HG03565 (cell line): ENCODE measurements around the gene GGA3.

Experiments used
- ATAC-seq: cut with Tn5 transposase; IDR thresholded peaks from one replicate; pipeline ENCODE4 v1.9.1; 2021; ENCODE audit warnings: mild to moderate bottlenecking, moderate library complexity; ENCODE audit not compliant: unreplicated experiment

Gene GGA3

DNA sequence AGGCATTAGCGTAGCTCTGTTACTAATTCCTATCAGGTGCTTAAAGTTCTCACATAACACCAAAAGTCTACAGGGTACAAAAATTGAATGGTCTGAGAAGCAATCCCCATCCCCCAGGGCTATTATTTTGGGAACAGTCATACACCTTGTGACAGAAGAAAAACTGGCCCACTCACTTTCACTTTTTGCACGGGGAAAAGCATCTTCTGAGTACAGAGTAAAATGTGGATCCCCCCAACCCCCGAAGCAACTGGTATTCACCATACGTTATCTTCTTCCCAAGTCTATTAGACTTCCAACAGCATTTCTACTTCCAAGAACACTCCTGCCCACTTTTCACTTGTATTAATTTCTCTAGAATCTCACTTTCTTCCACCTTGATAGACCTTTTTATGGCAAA is 11.8 kb downstream of the GGA3 start:
- ATAC-seq = peak; percentile 18

DNA sequence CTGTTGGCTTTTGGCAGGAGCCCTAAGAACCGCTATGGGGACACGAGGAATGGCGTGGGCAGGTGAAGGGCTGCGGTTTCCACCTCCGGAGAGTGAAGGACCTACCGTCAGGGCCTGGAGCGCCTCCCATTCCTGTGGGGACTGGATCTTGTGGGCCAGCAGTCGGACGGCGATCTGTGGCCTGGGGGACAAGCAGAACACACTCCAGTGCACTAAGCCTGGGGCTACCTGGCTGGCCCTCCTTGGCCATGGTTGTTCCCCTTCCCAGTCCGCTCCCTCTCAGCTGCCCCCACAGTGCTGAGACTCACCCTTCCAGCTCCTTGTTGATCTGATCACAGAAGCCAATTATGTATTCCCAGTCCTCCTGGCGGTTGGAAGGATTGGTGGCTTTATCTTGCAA is 15.0 kb downstream of the GGA3 start:
- ATAC-seq = no peak

DNA sequence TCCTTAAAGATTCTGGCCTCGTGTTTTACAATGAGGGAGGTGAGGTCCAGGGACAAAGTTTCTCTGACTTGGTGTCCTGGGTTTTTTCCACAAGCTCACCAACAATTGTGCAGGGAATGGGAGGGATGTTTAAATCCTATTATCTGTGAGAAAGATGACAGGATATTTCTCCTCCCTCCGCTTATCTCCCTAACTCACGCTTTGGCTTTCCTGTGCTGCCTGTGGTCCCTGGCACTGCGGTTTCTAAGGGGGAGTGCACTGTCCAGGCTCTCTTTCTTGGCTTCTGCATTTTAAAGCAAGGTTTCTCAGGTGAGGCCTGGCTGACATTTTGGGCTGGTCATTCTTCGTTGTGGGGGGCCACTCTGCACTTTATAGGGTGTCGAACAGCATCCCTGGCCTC is 16.4 kb downstream of the GGA3 start:
- no peak for ATAC-seq

DNA sequence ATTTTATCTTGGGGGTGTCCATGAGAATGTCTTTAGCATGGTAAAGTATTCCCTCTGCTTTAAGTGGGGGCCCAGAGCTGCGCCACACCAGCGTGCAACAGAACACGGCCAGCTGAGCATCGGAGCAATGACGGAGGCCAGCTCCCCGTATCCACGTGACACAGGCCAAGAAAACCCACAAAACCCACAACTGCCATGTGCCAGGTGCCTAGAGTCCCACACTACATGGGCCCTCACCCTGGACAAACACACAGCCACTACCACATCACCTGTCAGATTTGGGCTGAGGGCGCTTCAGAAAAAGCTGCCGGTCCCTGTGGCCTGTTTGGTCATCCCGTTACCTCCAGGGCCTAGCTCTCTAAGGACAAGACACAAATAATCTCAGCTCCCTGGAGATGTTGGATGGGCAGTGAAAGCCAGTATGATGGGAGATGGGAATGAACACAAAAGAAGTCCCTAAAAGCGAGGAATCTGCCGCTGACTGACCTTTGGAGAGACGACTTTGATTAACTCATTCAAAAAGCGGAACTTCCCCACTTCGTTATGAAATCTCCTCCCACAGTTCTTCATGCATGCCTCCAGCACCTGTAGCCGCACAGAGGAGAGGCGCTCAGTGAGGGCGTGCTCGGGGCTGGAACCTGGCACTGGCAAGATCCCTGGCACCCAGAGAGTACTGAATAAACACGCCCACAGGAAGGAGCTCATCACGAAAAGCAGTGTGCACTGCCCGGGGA is 17.1 kb downstream of the GGA3 start:
- no peak for ATAC-seq

DNA sequence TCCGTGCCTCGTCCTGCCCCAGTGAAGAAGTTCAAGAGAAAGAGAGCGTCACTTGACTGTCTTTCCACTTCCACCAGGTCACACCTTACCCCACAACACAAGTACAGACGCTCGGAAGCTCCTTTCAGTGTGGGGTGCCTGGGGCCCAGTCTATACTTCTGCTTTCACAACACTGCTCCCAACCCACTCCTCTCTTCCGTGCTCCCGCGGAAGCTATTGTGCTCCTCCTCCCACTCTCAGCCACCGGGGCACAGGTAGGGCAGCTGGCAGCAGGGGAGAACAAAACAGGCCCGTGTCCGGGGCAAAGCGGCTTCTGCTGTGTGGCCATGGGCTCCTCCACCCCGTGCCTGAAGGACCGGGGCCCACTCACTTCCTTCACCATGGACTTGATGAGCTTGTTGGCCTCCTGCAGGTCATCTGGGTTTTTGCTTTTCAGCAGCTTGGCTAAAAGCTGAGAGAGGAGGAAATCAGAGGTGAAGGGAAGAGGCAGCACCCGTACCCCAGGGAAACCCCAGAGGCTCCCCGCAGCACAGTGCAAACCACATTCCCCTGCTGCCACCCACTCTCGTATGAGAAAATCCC is 18.9 kb downstream of the GGA3 start:
- no peak for ATAC-seq

DNA sequence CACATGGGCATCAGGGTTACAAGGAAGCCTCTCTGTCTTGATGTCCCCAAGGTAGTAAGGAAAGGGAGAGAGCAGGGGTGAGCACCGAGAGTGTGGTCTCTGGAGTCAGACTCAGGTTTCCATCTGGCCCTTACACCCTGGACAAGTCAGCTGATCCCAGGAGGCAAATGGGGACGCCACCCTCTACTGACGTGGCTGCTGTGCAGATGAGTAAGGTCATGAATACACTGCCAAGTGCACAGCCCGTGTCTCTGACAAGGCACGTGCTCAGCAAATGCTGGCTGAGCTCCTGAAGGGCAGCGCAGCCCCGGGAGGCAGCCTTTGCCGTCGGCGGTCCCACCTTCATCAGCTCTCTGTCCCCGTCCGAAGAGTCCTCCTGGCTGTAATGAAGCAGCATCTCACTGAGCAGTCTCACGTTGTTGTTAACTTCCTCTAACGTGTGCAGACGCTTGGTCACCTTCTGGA is 19.4 kb downstream of the GGA3 start:
- ATAC-seq = no peak

DNA sequence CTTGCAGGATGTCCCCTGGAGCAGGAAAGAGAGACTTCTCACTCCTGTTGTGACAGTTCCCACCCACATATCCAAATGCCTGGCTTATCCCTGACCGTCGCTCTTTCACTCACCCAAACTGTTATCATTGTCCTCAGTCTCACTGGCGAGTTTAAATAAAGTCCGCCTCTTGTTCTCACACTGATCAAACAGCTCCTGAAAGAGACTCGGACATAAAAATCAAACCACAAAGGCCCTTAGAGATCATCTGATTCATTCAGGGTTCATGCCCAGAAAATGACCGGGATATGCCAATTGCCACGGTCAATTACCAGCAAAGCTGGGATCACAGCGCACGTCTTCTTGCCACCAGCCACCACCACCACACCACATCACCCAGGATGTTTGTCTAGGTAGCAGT is 19.9 kb downstream of the GGA3 start:
- no peak for ATAC-seq

DNA sequence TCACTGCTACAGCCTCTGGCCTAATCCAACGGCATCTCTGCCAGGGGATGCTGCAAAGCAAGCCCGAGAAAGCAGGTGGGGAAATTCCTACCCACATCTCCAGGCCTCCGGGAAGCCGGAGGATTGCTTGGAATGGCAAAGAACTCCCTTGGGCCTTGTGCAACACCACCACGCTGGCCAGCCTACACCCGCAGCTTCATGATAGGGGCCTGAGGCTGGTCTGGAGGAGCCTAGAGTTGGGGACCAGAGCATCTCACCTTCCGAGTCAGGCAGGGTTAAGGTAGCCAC is 20.3 kb downstream of the GGA3 start:
- ATAC-seq = no peak

DNA sequence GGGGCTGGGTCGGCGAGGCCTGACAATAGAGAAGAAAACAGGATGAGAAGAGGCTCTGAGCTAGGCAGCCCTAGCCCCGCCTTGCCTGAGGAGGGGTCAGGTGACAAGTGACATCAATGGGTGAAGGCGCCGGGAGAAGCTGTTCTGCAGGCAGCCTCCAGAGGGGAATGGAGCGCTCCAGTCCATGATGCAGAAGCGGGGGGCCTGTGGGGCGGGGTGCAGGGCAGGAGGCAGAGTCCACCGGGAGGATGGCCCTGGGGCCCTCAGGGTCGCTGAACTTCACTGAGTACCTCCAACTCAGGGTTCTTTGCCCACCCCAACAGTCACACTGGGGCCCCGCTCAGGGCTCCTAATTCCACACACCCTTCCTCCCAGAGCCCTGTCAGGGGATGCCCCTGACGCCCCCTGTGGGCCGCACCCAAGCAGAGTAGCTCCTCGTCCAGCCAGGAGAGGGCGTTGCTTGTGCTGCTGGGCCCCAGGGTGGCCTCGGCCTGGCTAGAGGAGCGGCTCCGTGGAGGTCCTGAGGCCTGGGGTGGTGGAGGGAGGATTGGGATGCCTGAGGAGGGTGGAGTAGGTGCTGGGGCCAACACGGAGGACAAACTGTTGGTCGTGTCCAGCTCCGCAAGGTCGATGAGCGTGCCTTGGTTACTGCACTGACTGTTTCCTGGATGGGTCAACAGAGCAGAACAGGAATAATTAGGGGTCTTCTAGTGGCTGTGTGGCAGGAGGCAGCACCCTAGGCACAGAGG is 20.8 kb downstream of the GGA3 start:
- no peak for ATAC-seq

DNA sequence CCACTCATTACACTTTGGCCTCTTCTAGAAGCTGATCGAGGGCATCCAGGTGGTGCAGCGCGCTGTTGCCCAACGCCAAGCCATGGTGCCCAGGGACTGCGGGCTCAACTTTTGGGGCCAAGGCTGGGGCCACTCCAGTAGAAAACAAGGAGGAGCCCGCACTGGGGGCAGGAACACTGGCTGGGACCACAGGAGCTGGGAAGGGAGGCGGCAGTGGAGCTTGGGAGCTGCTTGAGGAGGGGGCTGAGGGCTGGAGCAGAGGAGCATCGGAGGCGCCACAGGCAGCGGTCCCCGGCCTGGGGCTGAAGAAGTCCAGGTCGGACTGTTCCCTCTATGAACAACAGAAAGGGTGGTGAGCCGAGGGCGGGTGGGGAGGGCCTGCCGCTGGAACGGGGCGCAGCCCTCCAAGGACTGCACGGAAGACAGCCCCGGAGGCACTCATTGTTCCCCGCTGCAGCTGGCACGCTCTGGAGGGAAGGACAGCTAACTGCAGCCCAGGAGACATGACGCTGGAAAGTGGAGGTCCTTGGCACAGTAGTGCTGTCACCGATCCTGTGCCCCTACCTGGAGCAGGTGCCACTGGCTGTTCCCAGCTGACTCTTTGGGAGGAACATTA is 21.5 kb downstream of the GGA3 start:
- ATAC-seq = no peak

DNA sequence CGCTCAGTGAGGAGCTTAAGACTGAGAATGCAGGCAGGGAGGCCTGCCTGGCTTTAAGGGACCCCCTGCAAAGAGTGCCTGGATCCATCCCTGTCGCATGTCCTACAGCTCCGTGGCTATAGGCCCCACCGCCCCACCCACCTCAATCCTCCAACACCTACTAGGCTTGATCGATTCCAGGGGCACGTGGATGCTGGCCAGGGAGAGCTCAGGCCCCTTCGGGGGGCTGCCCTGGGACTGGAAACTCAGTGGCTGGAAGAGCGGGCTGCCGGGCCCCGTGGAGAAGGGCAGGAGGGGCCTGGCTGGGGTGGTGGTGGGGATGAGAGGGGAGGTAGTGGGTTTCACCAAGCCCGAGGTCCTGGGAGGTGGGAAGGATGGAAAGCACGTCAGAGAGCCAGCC is 22.2 kb downstream of the GGA3 start:
- no peak for ATAC-seq

DNA sequence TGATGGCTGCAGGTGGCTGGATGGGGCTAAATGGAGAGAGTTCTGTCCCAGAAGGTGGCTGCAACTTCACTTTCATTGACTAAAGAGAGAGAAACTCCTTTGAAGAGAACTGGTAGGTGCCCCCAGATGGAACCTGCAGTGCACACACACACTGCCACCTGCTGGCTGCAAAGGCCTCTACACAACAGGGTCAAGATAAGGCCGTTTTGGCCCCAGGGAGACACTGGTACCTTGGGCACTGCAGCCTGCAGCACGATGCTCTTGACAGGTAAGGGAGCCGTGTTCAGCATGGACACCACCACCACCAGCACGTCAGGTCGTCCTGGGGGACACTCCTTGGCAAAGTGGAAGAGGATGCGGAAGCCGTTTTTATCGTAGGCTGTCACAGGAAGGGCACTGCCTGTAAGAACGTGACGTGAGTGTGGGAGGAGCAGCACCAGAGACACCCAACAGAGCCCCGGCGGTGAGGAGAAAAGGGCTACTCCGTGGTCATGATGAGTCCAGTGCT is 22.7 kb downstream of the GGA3 start:
- no peak for ATAC-seq

DNA sequence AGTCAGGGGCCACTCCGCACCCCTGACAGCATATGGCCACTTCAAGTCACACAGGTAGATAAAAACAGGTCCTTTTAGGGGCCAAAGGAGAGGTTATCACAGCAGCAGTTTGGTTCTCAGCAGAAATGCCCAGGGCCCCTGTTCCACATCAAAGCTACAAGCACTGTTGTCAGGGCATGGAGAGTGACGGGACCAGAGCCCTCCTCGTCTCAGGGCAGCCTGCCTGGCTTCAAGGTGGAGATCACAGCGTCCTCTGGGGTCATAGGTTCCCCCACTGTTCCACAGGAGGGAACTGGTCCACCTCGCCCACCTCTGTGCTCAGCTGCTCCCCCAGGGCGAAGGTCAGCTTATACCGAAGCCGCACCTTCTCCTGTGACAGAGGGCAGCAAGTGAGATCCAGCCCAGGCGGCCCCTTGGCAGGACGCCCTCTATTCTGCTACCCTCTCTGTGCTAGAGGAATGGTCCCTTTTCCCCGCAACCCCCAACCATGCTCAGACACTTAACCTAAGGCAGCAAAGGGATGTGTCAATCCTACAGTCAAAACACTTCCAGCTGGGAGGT is 23.3 kb downstream of the GGA3 start:
- no peak for ATAC-seq

DNA sequence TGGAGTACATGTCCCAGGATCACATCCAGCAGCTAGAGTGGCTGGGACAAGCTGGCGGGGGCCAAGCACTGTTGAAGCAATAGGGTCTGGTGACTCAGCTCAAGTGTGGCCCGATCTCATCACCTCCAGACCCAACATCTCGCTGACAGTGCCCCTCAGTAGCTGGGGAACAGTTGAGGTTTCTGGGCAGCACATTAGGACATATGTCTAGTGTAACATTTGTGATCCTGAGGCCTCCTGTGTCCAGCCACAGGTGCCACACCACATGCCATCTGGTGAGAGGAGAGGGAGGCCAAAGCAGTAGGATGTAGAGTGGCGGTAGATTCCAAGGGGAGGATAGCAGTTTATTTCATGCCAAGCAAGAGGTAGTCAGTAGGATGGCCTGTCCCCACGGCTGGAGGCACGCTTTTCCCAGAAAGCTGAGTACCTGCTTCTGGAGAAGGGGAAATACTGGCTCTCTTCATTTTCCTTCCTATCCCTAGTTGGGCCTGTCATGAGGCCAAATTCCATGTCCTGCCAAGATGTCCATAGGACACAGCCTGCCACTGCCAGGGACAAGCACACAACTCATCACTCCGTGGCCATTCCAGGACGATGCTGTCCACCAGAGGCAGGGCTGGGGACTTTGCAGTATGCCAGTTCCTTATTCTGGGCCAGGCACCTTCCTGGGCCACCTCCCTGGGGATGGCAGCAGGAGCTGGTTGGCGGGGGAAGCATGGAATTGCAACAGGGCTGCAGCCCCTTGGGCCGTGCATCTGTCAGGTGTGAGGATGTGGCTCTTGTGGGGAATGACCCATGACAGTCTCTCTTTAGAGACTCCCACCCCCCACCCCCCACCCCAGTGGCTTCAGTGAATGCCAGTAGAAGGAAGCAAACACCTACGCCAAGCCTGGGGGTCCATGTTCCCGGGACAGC is 24.0 kb downstream of the GGA3 start:
- no peak for ATAC-seq

DNA sequence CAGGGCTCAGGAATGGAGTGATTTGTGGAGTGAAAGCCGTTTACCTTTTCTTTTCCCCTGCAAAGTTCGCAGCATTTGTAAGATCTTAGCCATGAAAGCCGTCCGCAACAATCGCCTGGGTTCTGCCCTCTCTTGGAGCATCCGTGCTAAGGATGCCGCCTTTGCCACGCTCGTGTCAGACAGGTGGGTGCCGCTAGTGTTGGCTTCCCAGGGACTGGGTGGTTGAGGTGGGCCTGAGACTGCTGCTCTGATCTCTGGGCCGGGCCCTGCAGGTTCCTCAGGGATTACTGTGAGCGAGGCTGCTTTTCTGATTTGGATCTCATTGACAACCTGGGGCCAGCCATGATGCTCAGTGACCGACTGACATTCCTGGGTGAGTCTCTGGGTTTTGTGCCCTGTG is 28.6 kb downstream of the GGA3 start:
- ATAC-seq = no peak

DNA sequence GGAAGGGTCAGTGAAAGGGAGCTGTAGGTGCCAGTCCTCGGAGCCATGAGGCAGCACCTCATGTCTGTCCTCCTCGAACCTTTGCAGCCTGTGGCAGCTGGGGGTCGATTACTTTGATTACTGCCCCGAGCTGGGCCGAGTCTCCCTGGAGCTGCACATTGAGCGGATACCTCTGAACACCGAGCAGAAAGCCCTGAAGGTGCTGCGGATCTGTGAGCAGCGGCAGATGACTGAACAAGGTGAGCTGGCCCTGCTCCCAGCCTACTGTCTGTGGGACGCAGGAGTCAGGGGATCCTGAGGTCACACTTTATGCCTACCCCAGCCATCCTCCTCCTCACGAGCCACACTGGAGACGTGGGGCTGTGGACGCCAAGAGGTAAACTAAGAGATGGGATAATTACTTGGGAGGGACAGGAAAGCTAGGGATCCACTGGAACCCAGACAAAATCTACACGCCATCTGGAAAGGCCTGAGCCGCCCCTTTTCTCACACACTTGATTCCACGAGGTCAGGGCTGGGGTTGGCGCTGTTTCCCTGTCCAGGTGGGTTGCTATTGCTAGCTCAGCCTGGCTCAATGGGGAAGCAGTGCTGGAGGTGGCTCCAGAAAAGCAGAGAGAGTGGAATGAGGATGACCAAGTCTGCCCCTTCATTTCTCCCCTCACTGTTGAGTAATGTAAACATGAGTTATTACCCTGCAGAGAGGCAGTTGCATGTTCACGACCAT is 29.5 kb downstream of the GGA3 start:
- ATAC-seq = no peak

DNA sequence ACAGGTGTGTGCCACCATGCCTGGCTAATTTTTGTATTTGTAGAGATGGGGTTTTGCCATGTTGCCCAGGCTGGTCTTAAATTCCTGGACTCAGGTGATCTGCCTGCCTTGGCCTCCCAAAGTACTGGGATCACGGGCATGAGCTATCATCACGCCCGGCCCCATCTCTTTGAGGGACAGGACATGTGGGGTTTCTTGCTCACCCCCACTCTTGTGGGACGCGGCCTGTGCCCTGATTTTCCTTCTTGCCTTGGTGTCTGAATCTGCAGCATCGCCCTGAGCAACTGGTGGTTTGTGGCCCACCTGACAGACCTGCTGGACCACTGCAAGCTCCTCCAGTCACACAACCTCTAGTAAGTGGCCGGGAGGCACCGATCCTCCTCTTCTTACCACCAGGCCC is 30.3 kb downstream of the GGA3 start:
- ATAC-seq = no peak

DNA sequence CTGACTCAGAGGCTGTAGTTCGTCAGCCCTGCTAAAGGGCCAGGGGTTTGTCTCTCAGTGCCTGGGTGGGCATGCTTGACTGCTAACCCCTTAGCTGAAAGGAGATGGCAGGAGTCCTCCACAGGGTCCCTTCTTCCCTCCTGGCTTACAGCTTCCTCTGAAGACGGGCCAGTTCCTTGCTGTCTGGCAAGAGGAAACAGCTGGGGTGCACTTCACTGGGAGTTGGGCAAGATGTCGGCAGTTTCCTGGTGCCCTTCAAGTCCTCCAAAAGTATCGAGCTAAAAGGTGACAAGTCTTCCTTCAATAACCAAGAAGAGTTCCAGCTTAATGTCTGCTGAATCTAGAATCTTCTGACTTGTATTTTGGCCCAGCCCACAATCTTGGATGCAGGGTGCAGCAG is 32.6 kb downstream of the GGA3 start:
- ATAC-seq = no peak

DNA sequence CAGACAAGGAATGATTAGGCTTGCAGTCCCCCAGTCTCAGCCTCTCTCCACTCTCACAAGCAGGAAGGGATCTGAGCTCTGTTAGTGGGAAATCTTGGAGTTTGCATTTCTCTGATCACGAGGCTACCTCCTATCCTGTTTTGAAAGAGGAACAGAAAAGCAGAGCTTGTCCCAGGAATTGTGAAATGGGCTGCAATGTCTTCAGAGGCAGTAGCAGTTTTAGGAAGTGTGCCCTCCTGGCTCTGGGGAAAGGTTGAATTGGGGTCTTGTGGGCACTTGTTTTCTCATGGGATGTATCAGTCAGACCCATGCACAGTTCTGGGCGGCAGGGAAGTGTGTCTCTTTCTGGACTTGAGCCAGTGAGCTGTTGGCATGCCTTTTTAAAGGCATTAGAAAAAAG is 33.1 kb downstream of the GGA3 start:
- no peak for ATAC-seq

DNA sequence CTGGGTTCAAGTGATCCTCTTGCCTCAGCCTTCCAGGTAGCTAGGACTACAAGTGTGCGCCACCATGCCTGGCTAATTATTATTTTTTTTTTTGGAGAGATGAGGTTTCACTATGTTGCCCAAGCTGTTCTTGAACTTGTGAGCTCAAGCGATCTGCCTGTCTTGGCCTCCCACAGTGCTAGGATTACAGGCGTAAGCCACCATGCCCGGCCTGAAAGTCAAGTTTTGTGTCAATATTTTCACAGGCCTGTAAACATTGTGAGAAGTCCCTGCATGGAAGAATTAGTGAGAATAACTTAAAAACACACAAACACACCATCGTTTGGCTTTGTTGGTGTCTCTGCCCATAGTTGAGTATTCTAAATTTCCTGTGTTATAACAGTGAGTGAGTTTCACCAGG is 33.7 kb downstream of the GGA3 start:
- no peak for ATAC-seq
